ENCODE measurements around the gene SPATA9.

DNA sequence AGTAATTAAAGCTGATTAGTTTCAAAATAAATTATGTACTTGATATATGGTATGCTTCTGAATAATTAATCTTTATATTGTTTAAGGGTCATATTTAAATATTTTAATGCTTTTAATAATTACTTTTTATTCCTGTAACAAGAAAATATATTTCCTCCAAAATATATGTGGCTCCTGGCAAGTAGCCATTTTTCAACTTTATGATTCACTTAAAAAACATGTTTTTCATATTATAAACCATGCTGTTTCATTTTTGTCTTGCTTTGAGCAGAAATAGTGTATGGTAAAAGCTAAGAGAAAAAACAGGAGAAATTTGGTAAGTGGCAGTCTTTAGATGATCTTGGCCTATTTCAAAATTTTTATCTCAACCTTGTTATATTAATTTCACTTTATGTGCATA lies 14.6 kb downstream of the SPATA9 start:
- TF ChIP-seq CTCF (IDR thresholded peaks at IDR 0.05 in 2 of 3, conservative IDR thresholded peaks at IDR 0.05 in 1 of 3; ENCODE audit: borderline replicate concordance in 1 of 3, insufficient read depth in 1 of 3, low read depth in 2 of 3, low read length in 2 of 3) (no peak), YY1 (IDR thresholded peaks at IDR 0.05; ENCODE audit: extremely low read depth, insufficient replicate concordance, low read depth, low read length) (no peak), POLR2A (IDR thresholded peaks at IDR 0.05; ENCODE audit: borderline replicate concordance, extremely low read depth, insufficient read depth, insufficient read length) (no peak), ZFX (IDR thresholded peaks at IDR 0.05) (no peak), ATF3 (IDR thresholded peaks at IDR 0.05) (no peak), CEBPB (IDR thresholded peaks at IDR 0.05; ENCODE audit: low read depth) (no peak), ZBTB33 (IDR thresholded peaks at IDR 0.05; ENCODE audit: extremely low read depth, insufficient replicate concordance, low read length) (no peak), EGR1 (IDR thresholded peaks at IDR 0.05; ENCODE audit: low read depth) (no peak), FOSL1 (IDR thresholded peaks at IDR 0.05; ENCODE audit: low read depth) (no peak), ELF1 (IDR thresholded peaks at IDR 0.05; ENCODE audit: borderline replicate concordance, low read depth) (no peak), RAD21 (IDR thresholded peaks at IDR 0.05; ENCODE audit: low read depth) (no peak)

All from HCT116 (cell line).